A673 (cell line): ENCODE data around the gene PLK2.

ENCODE experiments used
- CTCF ChIP-seq: fragments of 300-800, 200-600 bp; sonication (generic); conservative IDR thresholded peaks from 2 replicates; pipeline ENCODE4 v1.5.1; 2017; ENCODE audit warnings: low read depth, mild to moderate bottlenecking, antibody characterized with exemption, low read length, moderate library complexity, mixed read lengths
- EZH2 ChIP-seq: fragments of 200-600 bp; sonication (generic); IDR thresholded peaks from 2 replicates; pipeline ENCODE4 v1.6.1; 2017; ENCODE audit warnings: borderline replicate concordance, low read depth, mild to moderate bottlenecking, mixed read lengths, antibody characterized with exemption, low read length; ENCODE audit not compliant: poor library complexity, severe bottlenecking

GRCh38 chr5:58505971-58506640, 46.2 kb upstream of the PLK2 start:
- TF ChIP-seq CTCF (no peak), EZH2 (no peak)
